BJ (cell line): ENCODE results near the gene PRKCZ. TPM values are rescaled to one million over a fixed set of nuclear protein-coding genes. Genes with fewer than 3 reads are reported as not detected.
A peak's percentile ranks its signal among the peaks of the same experiment; 100 is the strongest.

Source experiments
- CTCF ChIA-PET: fragments of 350-600 bp; formaldehyde crosslinking; extraction: SDS; loops from one replicate; lab custom pipeline; 2021; ENCODE audit warnings: antibody characterized with exemption, inconsistent platforms; lab: Yijun Ruan, JAX
- POLR2A ChIA-PET: fragments of 300-600 bp; sonication (Branson Sonifier 250); formaldehyde crosslinking; extraction: SDS; loops from one replicate; lab custom pipeline; 2021; ENCODE audit warnings: antibody characterized with exemption; lab: Charles Lee
- DNase-seq: peaks from one replicate; pipeline ENCODE4 v3.0.0-alpha.2; 2011; ENCODE audit warnings: low read depth
- H3K27me3 ChIP-seq: 2 replicates; pipeline ENCODE4 v1.6.0; 2011; ENCODE audit warnings: low read length; ENCODE audit not compliant: control insufficient read depth, insufficient read depth
- H3K36me3 ChIP-seq: 2 replicates; pipeline ENCODE4 v1.5.1; 2011; ENCODE audit warnings: low read length; ENCODE audit not compliant: control insufficient read depth, insufficient read depth
- H3K4me3 ChIP-seq: 2 replicates; pipeline ENCODE4 v1.5.1; 2011; ENCODE audit warnings: low read depth, mild to moderate bottlenecking, control low read depth, low read length
- polyA plus RNA-seq: library from polyadenylated mRNA; depleted of rRNA; stranded (reverse); fragments of >200 nt; gene quantifications from 2 replicates; pipeline ENCODE4 v1.2.3, GENCODE V29; 2011
- TF ChIP-seq, protein P1 (sequence below): IDR thresholded peaks from 2 replicates; pipeline ENCODE4 v1.5.1; 2011; ENCODE audit warnings: low read depth, mild to moderate bottlenecking, control low read depth, inconsistent platforms, low read length, moderate library complexity; ENCODE audit not compliant: insufficient read depth

PRKCZ gene
- polyA plus RNA-seq, 1 experiment: 2.3 TPM

DNA sequence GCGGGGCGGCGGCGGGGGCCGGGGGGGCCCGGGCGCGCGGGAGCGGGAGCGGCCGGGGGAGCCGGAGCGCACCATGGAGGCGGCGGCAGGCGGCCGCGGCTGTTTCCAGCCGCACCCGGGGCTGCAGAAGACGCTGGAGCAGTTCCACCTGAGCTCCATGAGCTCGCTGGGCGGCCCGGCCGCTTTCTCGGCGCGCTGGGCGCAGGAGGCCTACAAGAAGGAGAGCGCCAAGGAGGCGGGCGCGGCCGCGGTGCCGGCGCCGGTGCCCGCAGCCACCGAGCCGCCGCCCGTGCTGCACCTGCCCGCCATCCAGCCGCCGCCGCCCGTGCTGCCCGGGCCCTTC is 178.5 kb downstream of the PRKCZ start:
- DNase-seq: no peak
- TF ChIP-seq, protein P1, sequence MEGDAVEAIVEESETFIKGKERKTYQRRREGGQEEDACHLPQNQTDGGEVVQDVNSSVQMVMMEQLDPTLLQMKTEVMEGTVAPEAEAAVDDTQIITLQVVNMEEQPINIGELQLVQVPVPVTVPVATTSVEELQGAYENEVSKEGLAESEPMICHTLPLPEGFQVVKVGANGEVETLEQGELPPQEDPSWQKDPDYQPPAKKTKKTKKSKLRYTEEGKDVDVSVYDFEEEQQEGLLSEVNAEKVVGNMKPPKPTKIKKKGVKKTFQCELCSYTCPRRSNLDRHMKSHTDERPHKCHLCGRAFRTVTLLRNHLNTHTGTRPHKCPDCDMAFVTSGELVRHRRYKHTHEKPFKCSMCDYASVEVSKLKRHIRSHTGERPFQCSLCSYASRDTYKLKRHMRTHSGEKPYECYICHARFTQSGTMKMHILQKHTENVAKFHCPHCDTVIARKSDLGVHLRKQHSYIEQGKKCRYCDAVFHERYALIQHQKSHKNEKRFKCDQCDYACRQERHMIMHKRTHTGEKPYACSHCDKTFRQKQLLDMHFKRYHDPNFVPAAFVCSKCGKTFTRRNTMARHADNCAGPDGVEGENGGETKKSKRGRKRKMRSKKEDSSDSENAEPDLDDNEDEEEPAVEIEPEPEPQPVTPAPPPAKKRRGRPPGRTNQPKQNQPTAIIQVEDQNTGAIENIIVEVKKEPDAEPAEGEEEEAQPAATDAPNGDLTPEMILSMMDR: no peak
- Histone ChIP-seq H3K27me3 (no peaks in the 10 kb centered on the region), H3K4me3 (peak overlapping the region; percentile 80), H3K36me3 (peaks cover 6% of the 10 kb centered on the region)
- ChIA-PET CTCF (interaction anchor here (0.7 to 6.3 kb wide), 8 partner anchors 11 to 153 kb away, joined by 3 to 47 read pairs (median 4); partner anchors contain the start of gene FAAP20), POLR2A (no interaction called here)

DNA sequence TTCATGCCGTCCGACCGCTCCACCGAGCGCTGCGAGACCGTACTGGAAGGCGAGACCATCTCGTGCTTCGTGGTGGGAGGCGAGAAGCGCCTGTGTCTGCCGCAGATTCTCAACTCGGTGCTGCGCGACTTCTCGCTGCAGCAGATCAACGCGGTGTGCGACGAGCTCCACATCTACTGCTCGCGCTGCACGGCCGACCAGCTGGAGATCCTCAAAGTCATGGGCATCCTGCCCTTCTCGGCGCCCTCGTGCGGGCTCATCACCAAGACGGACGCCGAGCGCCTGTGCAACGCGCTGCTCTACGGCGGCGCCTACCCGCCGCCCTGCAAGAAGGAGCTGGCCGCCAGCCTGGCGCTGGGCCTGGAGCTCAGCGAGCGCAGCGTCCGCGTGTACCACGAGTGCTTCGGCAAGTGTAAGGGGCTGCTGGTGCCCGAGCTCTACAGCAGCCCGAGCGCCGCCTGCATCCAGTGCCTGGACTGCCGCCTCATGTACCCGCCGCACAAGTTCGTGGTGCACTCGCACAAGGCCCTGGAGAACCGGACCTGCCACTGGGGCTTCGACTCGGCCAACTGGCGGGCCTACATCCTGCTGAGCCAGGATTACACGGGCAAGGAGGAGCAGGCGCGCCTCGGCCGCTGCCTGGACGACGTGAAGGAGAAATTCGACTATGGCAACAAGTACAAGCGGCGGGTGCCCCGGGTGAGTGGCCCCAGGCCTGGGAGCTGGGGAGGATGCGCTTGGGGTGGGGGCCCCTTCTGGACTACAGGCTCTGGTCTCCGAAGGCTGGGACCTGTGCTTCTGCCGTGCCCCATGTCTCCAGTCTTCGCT is 179.0 kb downstream of the PRKCZ start:
- peak overlapping the region; percentile 80 for H3K4me3 ChIP-seq
- POLR2A ChIA-PET: no interaction called here
- DNase-seq: no peak
- no peaks in the 10 kb centered on the region for H3K27me3 ChIP-seq
- H3K36me3 ChIP-seq: peaks cover 6% of the 10 kb centered on the region
- TF ChIP-seq, protein P1: no peak
- CTCF ChIA-PET: interaction anchor here (0.7 to 6.3 kb wide), 9 partner anchors 10 to 153 kb away, joined by 3 to 47 read pairs (median 5); partner anchors contain the start of gene FAAP20

DNA sequence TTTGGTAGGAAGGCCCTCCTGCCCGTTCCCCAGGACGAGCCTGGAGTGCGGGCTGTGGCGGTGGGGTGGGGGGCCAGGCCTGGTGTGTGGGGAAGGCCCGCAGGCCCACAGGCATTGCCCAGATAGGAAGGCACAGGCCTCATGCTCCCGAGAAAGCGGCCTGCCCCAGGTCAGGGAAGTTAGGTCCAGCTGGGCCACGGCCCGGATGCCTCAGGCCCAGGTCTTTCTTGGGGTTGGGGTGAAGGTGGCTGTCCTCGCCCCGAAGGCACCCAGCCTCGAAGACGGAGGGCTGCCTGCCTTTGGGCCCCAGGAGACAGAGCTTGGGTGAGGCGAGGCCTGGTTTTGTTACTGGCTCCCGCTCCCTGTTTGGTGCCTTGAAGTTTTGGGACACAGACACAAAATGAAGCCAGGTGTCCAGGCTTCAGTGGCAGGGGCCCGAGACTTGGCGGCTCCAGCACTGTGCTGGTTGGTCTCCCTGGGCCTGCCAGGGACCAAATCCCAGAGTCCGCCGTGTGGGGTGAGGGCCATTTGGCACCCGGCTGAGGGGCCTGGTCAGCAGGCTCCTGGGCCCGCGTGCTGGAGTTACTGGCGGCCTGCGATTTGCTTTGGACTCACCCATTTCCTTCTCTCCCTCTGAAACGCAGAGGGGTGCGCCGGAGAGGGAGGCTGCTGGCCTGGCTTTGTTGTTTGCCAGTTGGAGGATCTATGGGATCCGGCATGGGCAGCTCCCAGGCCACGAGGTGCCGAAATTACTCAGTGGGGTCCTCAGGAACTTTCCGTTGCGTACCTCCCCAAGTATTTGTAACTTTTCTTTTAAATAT is 179.9 kb downstream of the PRKCZ start:
- ChIA-PET CTCF (interaction anchor here (1.0 to 6.3 kb wide), 9 partner anchors 9 to 152 kb away, joined by 3 to 47 read pairs (median 5); partner anchors contain the start of gene FAAP20), POLR2A (interaction anchor here (0.6 kb wide), 1 partner anchor 19 kb away, joined by 3 read pairs; no protein-coding TSS in a partner anchor)
- TF ChIP-seq, protein P1: no peak
- no peak for DNase-seq
- Histone ChIP-seq H3K4me3 (peak overlapping the region; percentile 80), H3K36me3 (peaks cover 6% of the 10 kb centered on the region), H3K27me3 (no peaks in the 10 kb centered on the region)

DNA sequence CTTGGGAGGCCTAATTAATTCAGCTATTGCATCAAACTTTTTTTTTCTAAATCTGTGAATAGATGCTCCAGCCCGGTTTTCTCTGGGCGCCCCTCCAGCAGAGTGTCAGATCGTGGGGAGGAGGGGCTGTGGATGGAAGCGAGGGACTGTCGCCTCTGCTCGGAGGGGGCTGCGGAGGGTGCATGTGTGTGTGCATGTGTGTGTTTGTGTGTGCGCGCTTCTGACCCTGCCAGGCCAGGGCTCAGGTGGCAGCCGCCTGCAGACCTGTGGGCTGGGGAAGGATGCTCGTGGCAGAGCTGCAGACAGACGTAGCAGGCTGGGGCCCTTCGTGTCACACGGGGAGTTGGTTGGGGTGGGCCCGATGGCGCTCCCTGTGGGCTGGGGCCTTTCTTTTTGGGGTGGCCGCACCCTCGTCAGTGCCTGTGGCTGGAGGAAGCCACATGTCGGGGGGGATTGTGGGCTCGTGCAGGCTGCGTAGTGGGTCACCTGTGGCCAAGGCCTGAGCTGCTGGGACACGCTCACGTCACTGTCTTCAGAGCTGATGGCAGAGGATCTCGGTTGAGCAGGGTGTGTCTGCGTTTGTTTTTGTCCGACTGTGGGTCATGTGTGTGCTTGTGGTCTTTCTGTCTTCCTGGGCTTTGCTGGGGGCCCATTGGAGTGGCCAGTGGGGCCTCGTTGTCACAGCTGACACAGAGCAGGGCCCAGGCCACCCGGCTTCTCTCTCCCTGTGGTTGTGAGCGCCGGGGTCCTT is 180.7 kb downstream of the PRKCZ start:
- peaks cover 6% of the 10 kb centered on the region for H3K36me3 ChIP-seq
- ChIA-PET POLR2A (no interaction called here), CTCF (interaction anchor here (0.7 to 6.3 kb wide), 9 partner anchors 22 to 151 kb away, joined by 3 to 47 read pairs (median 4); partner anchors contain the start of gene FAAP20)
- peak overlapping the region; percentile 80 for H3K4me3 ChIP-seq
- TF ChIP-seq, protein P1: no peak
- no peak for DNase-seq
- H3K27me3 ChIP-seq: no peaks in the 10 kb centered on the region
